ENCODE data around the gene MOK. TPM values are rescaled to one million over a fixed set of nuclear protein-coding genes. Genes with fewer than 3 reads are reported as not detected.

The MOK gene
- total RNA-seq, 4 donors from 2014 or later: 3.0 to 16.0 (median 11.1) TPM

- H3K4me3 ChIP-seq: no peak overlapping the region
- WGBS, 2 donors (ENCODE audit: low coverage in 1 of 2): 93% methylated on average over 13 of the region's 13 CpGs; no CpG with 5 or more reads in 1 of the 2 donors
- H3K27ac ChIP-seq: no peak overlapping the region
- in situ Hi-C loops (cut with MboI; ENCODE audit: low pct_ligation_motif_present in 1 of 4, low pct_unique_long_range_greater_than_20kb in 1 of 4, low sequenced_read_pairs in 3 of 4) (no loop called here), intact Hi-C loops (cut with DNase I; ENCODE audit: low total_unique reads) (no loop called here)
- DNase-seq: no peak
- TF ChIP-seq POLR2A (IDR thresholded peaks at IDR 0.05) (no peak), POLR2AphosphoS5 (IDR thresholded peaks at IDR 0.05) (no peak), EP300 (IDR thresholded peaks at IDR 0.05; ENCODE audit: low read depth) (no peak), CTCF (IDR thresholded peaks at IDR 0.05) (no peak)
- peaks cover 0 to 7% (median 0%) of the 10 kb centered on the region in 4 donors for H3K36me3 ChIP-seq
- no peaks in the 10 kb centered on the region for H3K9me3 ChIP-seq
- no peaks in the 10 kb centered on the region for H3K27me3 ChIP-seq
- no peaks in the 10 kb centered on the region for H3K4me1 ChIP-seq
These were observed 82.9 kb downstream of the MOK start for GRCh38 chr14:102222009-102222575.

GRCh38 chr14:102221026-102221425 lies 83.9 kb downstream of the MOK start:
- H3K4me3 ChIP-seq: no peak overlapping the region
- in situ Hi-C loops (cut with MboI; ENCODE audit: low pct_ligation_motif_present in 1 of 4, low pct_unique_long_range_greater_than_20kb in 1 of 4, low sequenced_read_pairs in 3 of 4) (no loop called here), intact Hi-C loops (cut with DNase I; ENCODE audit: low total_unique reads) (no loop called here)
- H3K9me3 ChIP-seq: no peaks in the 10 kb centered on the region
- H3K36me3 ChIP-seq: peaks cover 0 to 7% (median 0%) of the 10 kb centered on the region in 4 donors
- DNase-seq: no peak
- H3K4me1 ChIP-seq: no peaks in the 10 kb centered on the region
- no peaks in the 10 kb centered on the region for H3K27me3 ChIP-seq
- 69% methylated on average over 4 of the region's 7 CpGs; no CpG with 5 or more reads in 1 of the 2 donors for WGBS, 2 donors (ENCODE audit: low coverage in 1 of 2)
- TF ChIP-seq CTCF (IDR thresholded peaks at IDR 0.05): no peak
- no peak for TF ChIP-seq POLR2AphosphoS5 (IDR thresholded peaks at IDR 0.05)
- TF ChIP-seq EP300 (IDR thresholded peaks at IDR 0.05; ENCODE audit: low read depth): no peak
- TF ChIP-seq POLR2A (IDR thresholded peaks at IDR 0.05): no peak
- no peak overlapping the region for H3K27ac ChIP-seq

- H3K4me1 ChIP-seq: peaks cover 0 to 10% (median 4%) of the 10 kb centered on the region in 4 donors
- H3K4me3 ChIP-seq: no peak overlapping the region
- no peaks in the 10 kb centered on the region for H3K9me3 ChIP-seq
- in situ Hi-C loops (cut with MboI; ENCODE audit: low pct_ligation_motif_present in 1 of 4, low pct_unique_long_range_greater_than_20kb in 1 of 4, low sequenced_read_pairs in 3 of 4) (no loop called here), intact Hi-C loops (cut with DNase I; ENCODE audit: low total_unique reads) (no loop called here)
- H3K27ac ChIP-seq: no peak overlapping the region
- DNase-seq: no peak
- no peaks in the 10 kb centered on the region for H3K27me3 ChIP-seq
- no peak for TF ChIP-seq EP300 (IDR thresholded peaks at IDR 0.05; ENCODE audit: low read depth)
- no peak for TF ChIP-seq POLR2AphosphoS5 (IDR thresholded peaks at IDR 0.05)
- no peak for TF ChIP-seq CTCF (IDR thresholded peaks at IDR 0.05)
- TF ChIP-seq POLR2A (IDR thresholded peaks at IDR 0.05): no peak
- WGBS, 2 donors (ENCODE audit: low coverage in 1 of 2): 69 to 85% methylated on average over 3 to 12 of the region's 12 CpGs
- peaks cover 0 to 7% (median 0%) of the 10 kb centered on the region in 4 donors for H3K36me3 ChIP-seq
These were observed 84.9 kb downstream of the MOK start for GRCh38 chr14:102220031-102220430.

- WGBS, 2 donors (ENCODE audit: low coverage in 1 of 2): 90 to 95% methylated on average over 4 to 16 of the region's 16 CpGs
- intact Hi-C loops (cut with DNase I; ENCODE audit: low total_unique reads): no loop called here
These were observed 85.6 kb downstream of the MOK start for GRCh38 chr14:102219316-102219715.

More at GRCh38 chr14:102219316-102219715, 85.6 kb downstream of the MOK start:
- no peak for DNase-seq
- peaks cover 0 to 7% (median 0%) of the 10 kb centered on the region in 4 donors for H3K36me3 ChIP-seq
- peaks cover 0 to 16% (median 5%) of the 10 kb centered on the region in 4 donors for H3K4me1 ChIP-seq
- no peaks in the 10 kb centered on the region for H3K27me3 ChIP-seq
- TF ChIP-seq POLR2A (IDR thresholded peaks at IDR 0.05) (no peak), POLR2AphosphoS5 (IDR thresholded peaks at IDR 0.05) (no peak), CTCF (IDR thresholded peaks at IDR 0.05) (no peak), EP300 (IDR thresholded peaks at IDR 0.05; ENCODE audit: low read depth) (no peak)
- no peak overlapping the region for H3K4me3 ChIP-seq
- H3K27ac ChIP-seq: no peak overlapping the region
- H3K9me3 ChIP-seq: no peaks in the 10 kb centered on the region
- in situ Hi-C loops (cut with MboI; ENCODE audit: low pct_ligation_motif_present in 1 of 4, low pct_unique_long_range_greater_than_20kb in 1 of 4, low sequenced_read_pairs in 3 of 4): no loop called here
